GM23248 (cell line): Measurements from ENCODE around the gene C1QTNF1.

Experiments used
- EZH2 ChIP-seq: fragments of 200-600 bp; sonication (generic); IDR thresholded peaks from 2 replicates; pipeline ENCODE4 v1.6.1; 2018; ENCODE audit warnings: antibody characterized with exemption, mild to moderate bottlenecking; ENCODE audit not compliant: insufficient read depth, poor library complexity, severe bottlenecking
- EZH2phosphoT487 ChIP-seq: fragments of 200-600 bp; sonication (generic); IDR thresholded peaks from 2 replicates; pipeline ENCODE4 v1.6.1; 2018; ENCODE audit warnings: antibody characterized with exemption, moderate library complexity, mild to moderate bottlenecking, low read depth; ENCODE audit not compliant: insufficient read depth

GRCh38 chr17:79019632-79020584, 4.1 kb upstream of the C1QTNF1 start:
- TF ChIP-seq EZH2phosphoT487 (no peak), EZH2 (no peak)
